ENCODE data around the gene HLA-G.
A peak's percentile ranks its signal among the peaks of the same experiment; 100 is the strongest.
"Not testable (repeated sequence)": the region's sequence is repeated elsewhere in the genome, so short reads cannot be mapped to it uniquely, and the experiment has no call there.

The HLA-G gene

GRCh38 chr6:29827579-29828470, at the start of gene HLA-G:
Gene HLA-G, plus strand, starts transcription at chr6:29827825. Its CDS starts 20 bp downstream, at chr6:29827845.
- H3K27me3 ChIP-seq (ENCODE audit: control insufficient read depth, insufficient read depth, low read length) = peaks cover 60% of the 10 kb centered on the region

GRCh38 chr6:29780019-29780698, 47.5 kb upstream of the HLA-G start:
- H3K9ac ChIP-seq (ENCODE audit: low read depth, low read length); H3K4me1 ChIP-seq (ENCODE audit: control insufficient read depth, insufficient read depth, low read length); H3K27me3 ChIP-seq (ENCODE audit: control insufficient read depth, insufficient read depth, low read length); H3K4me3 ChIP-seq (ENCODE audit: low read depth, low read length); H3K9me3 ChIP-seq (ENCODE audit: control insufficient read depth, insufficient read depth, low read length); H3K36me3 ChIP-seq (ENCODE audit: control insufficient read depth, insufficient read depth, low read length); H3K27ac ChIP-seq (ENCODE audit: low read depth, low read length): not testable (repeated sequence)

More at GRCh38 chr6:29827579-29828470, at the start of gene HLA-G:
- Histone ChIP-seq H3K9me3 (ENCODE audit: control insufficient read depth, insufficient read depth, low read length) (no peaks in the 10 kb centered on the region), H3K4me1 (ENCODE audit: control insufficient read depth, insufficient read depth, low read length) (no peaks in the 10 kb centered on the region), H3K36me3 (ENCODE audit: control insufficient read depth, insufficient read depth, low read length) (no peaks in the 10 kb centered on the region), H3K9ac (ENCODE audit: low read depth, low read length) (no peak within 1 kb of the TSS), H3K27ac (ENCODE audit: low read depth, low read length) (no peak within 1 kb of the TSS), H3K4me3 (ENCODE audit: low read depth, low read length) (peak within 1 kb of the TSS; percentile 63)

GRCh38 chr6:29789176-29789575, 38.4 kb upstream of the HLA-G start:
- Histone ChIP-seq H3K27me3 (ENCODE audit: control insufficient read depth, insufficient read depth, low read length) (peaks cover 36% of the 10 kb centered on the region), H3K27ac (ENCODE audit: low read depth, low read length) (no peak overlapping the region), H3K4me3 (ENCODE audit: low read depth, low read length) (no peak overlapping the region), H3K9ac (ENCODE audit: low read depth, low read length) (no peak overlapping the region), H3K4me1 (ENCODE audit: control insufficient read depth, insufficient read depth, low read length) (no peaks in the 10 kb centered on the region), H3K9me3 (ENCODE audit: control insufficient read depth, insufficient read depth, low read length) (no peaks in the 10 kb centered on the region), H3K36me3 (ENCODE audit: control insufficient read depth, insufficient read depth, low read length) (no peaks in the 10 kb centered on the region)

GRCh38 chr6:29790626-29791025, 37.0 kb upstream of the HLA-G start:
- H3K4me1 ChIP-seq (ENCODE audit: control insufficient read depth, insufficient read depth, low read length) = no peaks in the 10 kb centered on the region
- H3K4me3 ChIP-seq (ENCODE audit: low read depth, low read length) = no peak overlapping the region
- H3K9ac ChIP-seq (ENCODE audit: low read depth, low read length) = no peak overlapping the region

GRCh38 chr6:29791162-29791561, 36.5 kb upstream of the HLA-G start:
- Histone ChIP-seq H3K36me3 (ENCODE audit: control insufficient read depth, insufficient read depth, low read length) (no peaks in the 10 kb centered on the region), H3K27ac (ENCODE audit: low read depth, low read length) (no peak overlapping the region), H3K4me1 (ENCODE audit: control insufficient read depth, insufficient read depth, low read length) (no peaks in the 10 kb centered on the region), H3K27me3 (ENCODE audit: control insufficient read depth, insufficient read depth, low read length) (peaks cover 39% of the 10 kb centered on the region), H3K9me3 (ENCODE audit: control insufficient read depth, insufficient read depth, low read length) (no peaks in the 10 kb centered on the region), H3K4me3 (ENCODE audit: low read depth, low read length) (no peak overlapping the region), H3K9ac (ENCODE audit: low read depth, low read length) (no peak overlapping the region)

More at GRCh38 chr6:29790626-29791025, 37.0 kb upstream of the HLA-G start:
- Histone ChIP-seq H3K27me3 (ENCODE audit: control insufficient read depth, insufficient read depth, low read length) (peaks cover 39% of the 10 kb centered on the region), H3K36me3 (ENCODE audit: control insufficient read depth, insufficient read depth, low read length) (no peaks in the 10 kb centered on the region), H3K27ac (ENCODE audit: low read depth, low read length) (no peak overlapping the region), H3K9me3 (ENCODE audit: control insufficient read depth, insufficient read depth, low read length) (no peaks in the 10 kb centered on the region)

GRCh38 chr6:29791786-29792122, 35.9 kb upstream of the HLA-G start:
- H3K4me1 ChIP-seq (ENCODE audit: control insufficient read depth, insufficient read depth, low read length) = no peaks in the 10 kb centered on the region
- H3K27me3 ChIP-seq (ENCODE audit: control insufficient read depth, insufficient read depth, low read length) = peaks cover 39% of the 10 kb centered on the region
- no peaks in the 10 kb centered on the region for H3K9me3 ChIP-seq (ENCODE audit: control insufficient read depth, insufficient read depth, low read length)
- no peak overlapping the region for H3K9ac ChIP-seq (ENCODE audit: low read depth, low read length)
- H3K4me3 ChIP-seq (ENCODE audit: low read depth, low read length) = peak overlapping the region; percentile 81
- H3K27ac ChIP-seq (ENCODE audit: low read depth, low read length) = no peak overlapping the region
- no peaks in the 10 kb centered on the region for H3K36me3 ChIP-seq (ENCODE audit: control insufficient read depth, insufficient read depth, low read length)

GRCh38 chr6:29792123-29793035, 35.2 kb upstream of the HLA-G start:
- no peak overlapping the region for H3K27ac ChIP-seq (ENCODE audit: low read depth, low read length)
- no peak overlapping the region for H3K9ac ChIP-seq (ENCODE audit: low read depth, low read length)
- H3K27me3 ChIP-seq (ENCODE audit: control insufficient read depth, insufficient read depth, low read length) = peaks cover 39% of the 10 kb centered on the region
- no peaks in the 10 kb centered on the region for H3K4me1 ChIP-seq (ENCODE audit: control insufficient read depth, insufficient read depth, low read length)
- no peaks in the 10 kb centered on the region for H3K36me3 ChIP-seq (ENCODE audit: control insufficient read depth, insufficient read depth, low read length)
- peak overlapping the region; percentile 81 for H3K4me3 ChIP-seq (ENCODE audit: low read depth, low read length)
- no peaks in the 10 kb centered on the region for H3K9me3 ChIP-seq (ENCODE audit: control insufficient read depth, insufficient read depth, low read length)

GRCh38 chr6:29793036-29793356, 34.6 kb upstream of the HLA-G start:
- H3K9me3 ChIP-seq (ENCODE audit: control insufficient read depth, insufficient read depth, low read length) = no peaks in the 10 kb centered on the region
- H3K27me3 ChIP-seq (ENCODE audit: control insufficient read depth, insufficient read depth, low read length) = peaks cover 39% of the 10 kb centered on the region
- peak overlapping the region; percentile 81 for H3K4me3 ChIP-seq (ENCODE audit: low read depth, low read length)

GRCh38 chr6:29793796-29794195, 33.8 kb upstream of the HLA-G start:
- H3K9me3 ChIP-seq (ENCODE audit: control insufficient read depth, insufficient read depth, low read length) = no peaks in the 10 kb centered on the region
- peaks cover 39% of the 10 kb centered on the region for H3K27me3 ChIP-seq (ENCODE audit: control insufficient read depth, insufficient read depth, low read length)
- no peaks in the 10 kb centered on the region for H3K36me3 ChIP-seq (ENCODE audit: control insufficient read depth, insufficient read depth, low read length)
- H3K27ac ChIP-seq (ENCODE audit: low read depth, low read length) = no peak overlapping the region
- no peaks in the 10 kb centered on the region for H3K4me1 ChIP-seq (ENCODE audit: control insufficient read depth, insufficient read depth, low read length)
- no peak overlapping the region for H3K9ac ChIP-seq (ENCODE audit: low read depth, low read length)
- no peak overlapping the region for H3K4me3 ChIP-seq (ENCODE audit: low read depth, low read length)

More at GRCh38 chr6:29793036-29793356, 34.6 kb upstream of the HLA-G start:
- H3K27ac ChIP-seq (ENCODE audit: low read depth, low read length) = no peak overlapping the region
- H3K9ac ChIP-seq (ENCODE audit: low read depth, low read length) = no peak overlapping the region
- H3K4me1 ChIP-seq (ENCODE audit: control insufficient read depth, insufficient read depth, low read length) = no peaks in the 10 kb centered on the region
- H3K36me3 ChIP-seq (ENCODE audit: control insufficient read depth, insufficient read depth, low read length) = no peaks in the 10 kb centered on the region

GRCh38 chr6:29796026-29796425, 31.6 kb upstream of the HLA-G start:
- Histone ChIP-seq H3K27ac (ENCODE audit: low read depth, low read length) (no peak overlapping the region), H3K4me3 (ENCODE audit: low read depth, low read length) (no peak overlapping the region), H3K4me1 (ENCODE audit: control insufficient read depth, insufficient read depth, low read length) (no peaks in the 10 kb centered on the region), H3K9ac (ENCODE audit: low read depth, low read length) (no peak overlapping the region), H3K9me3 (ENCODE audit: control insufficient read depth, insufficient read depth, low read length) (no peaks in the 10 kb centered on the region), H3K36me3 (ENCODE audit: control insufficient read depth, insufficient read depth, low read length) (no peaks in the 10 kb centered on the region), H3K27me3 (ENCODE audit: control insufficient read depth, insufficient read depth, low read length) (peaks cover 33% of the 10 kb centered on the region)
